ENCODE measurements around the gene STAC3. TPM values are rescaled to one million over a fixed set of nuclear protein-coding genes. Genes with fewer than 3 reads are reported as not detected.

The STAC3 gene
- total and polyA plus RNA-seq, 5 donors from 2014 or later = 0.10 to 2.6 (median 0.35) TPM; not detected in 1

DNA sequence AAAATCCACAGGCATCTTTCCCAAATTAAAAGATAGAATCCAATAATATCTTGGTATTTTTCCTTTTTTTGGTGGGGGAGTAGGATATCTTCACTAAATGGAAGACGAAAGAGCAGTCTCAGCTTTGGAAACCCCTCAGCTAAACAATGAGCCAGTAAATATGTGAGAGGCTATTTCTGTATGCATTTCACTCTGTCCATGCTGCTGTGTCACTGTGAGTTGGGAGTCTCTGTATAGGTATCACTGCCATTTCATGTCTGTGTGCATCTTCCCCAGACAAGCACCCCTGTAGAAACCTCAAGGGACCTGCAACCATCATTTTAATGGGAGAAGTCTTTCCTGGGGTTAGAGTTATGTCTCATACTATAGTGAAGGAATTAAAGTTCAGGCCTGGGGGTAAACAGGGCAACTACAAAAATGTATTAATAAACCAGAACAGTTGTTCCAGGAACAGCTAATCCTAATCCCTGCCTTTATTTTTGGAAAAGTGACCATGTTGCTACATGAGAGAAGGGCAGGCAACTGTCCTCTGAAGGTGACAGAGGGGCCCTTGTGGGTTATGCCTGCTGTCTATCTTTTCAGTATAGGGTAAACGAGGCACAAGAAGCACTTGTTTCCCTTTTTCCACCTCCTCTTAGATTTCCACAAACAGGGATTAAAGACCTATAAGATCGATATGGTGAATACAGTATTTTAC lies 11.3 kb upstream of the STAC3 start:
- peaks cover 0 to 1% (median 0%) of the 10 kb centered on the region in 7 donors for H3K9me3 Mint-ChIP-seq
- no peak overlapping the region for H3K4me3 ChIP-seq (ENCODE audit: low read depth, low read length)
- no peaks in the 10 kb centered on the region for H3K27me3 ChIP-seq (ENCODE audit: control insufficient read depth, insufficient read depth, low read length)
- no peak for DNase-seq
- peak overlapping the region in 1 of 3 donors; percentile 31 for H3K27ac Mint-ChIP-seq
- H3K4me1 Mint-ChIP-seq = peaks cover 0 to 7% (median 4%) of the 10 kb centered on the region in 4 donors
- no peaks in the 10 kb centered on the region for H3K4me1 ChIP-seq (ENCODE audit: control insufficient read depth, insufficient read depth, low read length, poor library complexity, severe bottlenecking)
- H3K27me3 Mint-ChIP-seq = no peaks in the 10 kb centered on the region
- H3K36me3 Mint-ChIP-seq = peaks cover 36% of the 10 kb centered on the region
- H3K36me3 ChIP-seq (ENCODE audit: control insufficient read depth, insufficient read depth, low read length) = peaks cover 57% of the 10 kb centered on the region
- no peak overlapping the region for H3K4me3 Mint-ChIP-seq
- H3K27ac ChIP-seq (ENCODE audit: insufficient read depth, low read length, poor library complexity, severe bottlenecking) = no peak overlapping the region
- no peaks in the 10 kb centered on the region for H3K9me3 ChIP-seq (ENCODE audit: control insufficient read depth in 2 of 2, low read length in 2 of 2)
- ATAC-seq (ENCODE audit: low read depth in 2 of 2) = no peak

GRCh38 chr12:57261428-57261865 lies 10.5 kb upstream of the STAC3 start:
- peaks cover 35% of the 10 kb centered on the region for H3K36me3 Mint-ChIP-seq

GRCh38 chr12:57260366-57260765 lies 9.4 kb upstream of the STAC3 start:
- H3K27ac Mint-ChIP-seq = peak overlapping the region in 1 of 3 donors; percentile 62
- H3K36me3 ChIP-seq (ENCODE audit: control insufficient read depth, insufficient read depth, low read length) = peaks cover 65% of the 10 kb centered on the region
- H3K36me3 Mint-ChIP-seq = peaks cover 44% of the 10 kb centered on the region

More at GRCh38 chr12:57261428-57261865, 10.5 kb upstream of the STAC3 start:
- Mint-ChIP-seq H3K27me3 (no peaks in the 10 kb centered on the region), H3K9me3 (peaks cover 0 to 1% (median 0%) of the 10 kb centered on the region in 7 donors), H3K27ac (peak overlapping the region in 1 of 3 donors; percentile 50), H3K4me1 (peaks cover 0 to 7% (median 4%) of the 10 kb centered on the region in 4 donors), H3K4me3 (no peak overlapping the region)
- Histone ChIP-seq H3K9me3 (ENCODE audit: control insufficient read depth in 2 of 2, low read length in 2 of 2) (no peaks in the 10 kb centered on the region), H3K4me3 (ENCODE audit: low read depth, low read length) (no peak overlapping the region), H3K36me3 (ENCODE audit: control insufficient read depth, insufficient read depth, low read length) (peaks cover 59% of the 10 kb centered on the region), H3K27ac (ENCODE audit: insufficient read depth, low read length, poor library complexity, severe bottlenecking) (no peak overlapping the region), H3K4me1 (ENCODE audit: control insufficient read depth, insufficient read depth, low read length, poor library complexity, severe bottlenecking) (no peaks in the 10 kb centered on the region), H3K27me3 (ENCODE audit: control insufficient read depth, insufficient read depth, low read length) (no peaks in the 10 kb centered on the region)
- DNase-seq (no peak), ATAC-seq (ENCODE audit: low read depth in 2 of 2) (no peak)

DNA sequence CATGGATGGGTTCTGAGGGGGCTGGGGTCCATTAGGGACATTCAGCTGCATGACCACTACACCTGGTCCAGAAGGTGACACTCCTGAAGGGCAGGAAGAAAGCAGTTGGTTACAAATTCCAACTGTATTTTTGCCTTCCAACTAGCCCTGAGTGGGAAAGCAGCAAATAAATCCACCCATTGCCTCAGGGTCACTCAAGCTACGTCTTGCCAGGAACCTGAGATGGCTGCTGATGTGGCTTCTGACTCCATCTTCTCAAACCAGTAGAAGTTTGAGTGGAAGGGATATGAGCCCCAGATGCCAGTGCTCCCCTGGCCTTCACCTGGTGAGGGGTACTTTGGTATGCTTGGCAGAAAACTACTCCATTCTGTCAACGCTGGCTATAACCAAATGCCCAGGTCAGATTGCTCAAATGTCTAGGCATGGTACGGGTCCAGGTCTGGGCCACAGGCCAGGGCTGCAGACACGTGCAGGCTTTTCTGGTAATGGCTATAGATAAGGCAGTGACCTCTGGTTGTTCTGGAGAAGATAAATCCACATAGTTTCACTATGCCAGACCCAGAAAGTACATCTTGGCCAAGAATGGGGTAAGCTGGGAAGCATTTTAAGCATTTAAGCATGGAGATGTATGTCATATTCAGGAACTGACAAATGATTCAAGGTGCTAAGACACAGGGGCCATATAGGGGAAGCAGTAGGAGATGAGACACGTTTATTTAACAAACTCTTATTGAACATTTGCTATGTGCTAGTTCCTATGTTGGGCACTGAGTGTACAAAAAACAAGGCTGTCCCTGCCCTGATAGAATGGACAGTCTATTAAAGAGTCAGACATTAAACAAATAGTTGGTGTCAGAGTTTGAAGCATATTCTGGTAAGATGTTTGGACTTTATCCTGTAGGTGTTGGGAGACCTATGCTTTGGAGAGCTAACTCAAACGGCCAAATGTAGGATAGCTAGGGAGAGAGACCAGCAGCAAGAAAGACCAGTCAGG lies 8.3 kb upstream of the STAC3 start:
- Mint-ChIP-seq H3K9me3 (peaks cover 0 to 1% (median 0%) of the 10 kb centered on the region in 7 donors), H3K27ac (no peak overlapping the region), H3K27me3 (no peaks in the 10 kb centered on the region), H3K4me1 (peaks cover 0 to 7% (median 2%) of the 10 kb centered on the region in 4 donors), H3K4me3 (no peak overlapping the region), H3K36me3 (peaks cover 39% of the 10 kb centered on the region)
- DNase-seq (no peak), ATAC-seq (ENCODE audit: low read depth in 2 of 2) (no peak)
- Histone ChIP-seq H3K27ac (ENCODE audit: insufficient read depth, low read length, poor library complexity, severe bottlenecking) (no peak overlapping the region), H3K27me3 (ENCODE audit: control insufficient read depth, insufficient read depth, low read length) (no peaks in the 10 kb centered on the region), H3K9me3 (ENCODE audit: control insufficient read depth in 2 of 2, low read length in 2 of 2) (no peaks in the 10 kb centered on the region), H3K4me3 (ENCODE audit: low read depth, low read length) (no peak overlapping the region), H3K36me3 (ENCODE audit: control insufficient read depth, insufficient read depth, low read length) (peaks cover 65% of the 10 kb centered on the region), H3K4me1 (ENCODE audit: control insufficient read depth, insufficient read depth, low read length, poor library complexity, severe bottlenecking) (no peaks in the 10 kb centered on the region)

More at GRCh38 chr12:57260366-57260765, 9.4 kb upstream of the STAC3 start:
- Histone ChIP-seq H3K4me1 (ENCODE audit: control insufficient read depth, insufficient read depth, low read length, poor library complexity, severe bottlenecking) (no peaks in the 10 kb centered on the region), H3K27ac (ENCODE audit: insufficient read depth, low read length, poor library complexity, severe bottlenecking) (no peak overlapping the region), H3K27me3 (ENCODE audit: control insufficient read depth, insufficient read depth, low read length) (no peaks in the 10 kb centered on the region), H3K4me3 (ENCODE audit: low read depth, low read length) (no peak overlapping the region), H3K9me3 (ENCODE audit: control insufficient read depth in 2 of 2, low read length in 2 of 2) (no peaks in the 10 kb centered on the region)
- peaks cover 0 to 1% (median 0%) of the 10 kb centered on the region in 7 donors for H3K9me3 Mint-ChIP-seq
- H3K27me3 Mint-ChIP-seq = no peaks in the 10 kb centered on the region
- no peak overlapping the region for H3K4me3 Mint-ChIP-seq
- H3K4me1 Mint-ChIP-seq = peaks cover 0 to 7% (median 4%) of the 10 kb centered on the region in 4 donors
- ATAC-seq (ENCODE audit: low read depth in 2 of 2) (no peak), DNase-seq (no peak)

GRCh38 chr12:57255916-57256315 lies 4.9 kb upstream of the STAC3 start:
- H3K27me3 ChIP-seq (ENCODE audit: control insufficient read depth, insufficient read depth, low read length) = no peaks in the 10 kb centered on the region
- ATAC-seq (ENCODE audit: low read depth in 2 of 2) = no peak
- Mint-ChIP-seq H3K4me1 (no peaks in the 10 kb centered on the region), H3K9me3 (peaks cover 0 to 1% (median 0%) of the 10 kb centered on the region in 7 donors), H3K4me3 (no peak overlapping the region), H3K27ac (no peak overlapping the region), H3K36me3 (peaks cover 24% of the 10 kb centered on the region), H3K27me3 (no peaks in the 10 kb centered on the region)
- H3K4me1 ChIP-seq (ENCODE audit: control insufficient read depth, insufficient read depth, low read length, poor library complexity, severe bottlenecking) = no peaks in the 10 kb centered on the region
- no peak overlapping the region for H3K27ac ChIP-seq (ENCODE audit: insufficient read depth, low read length, poor library complexity, severe bottlenecking)
- no peak for DNase-seq
- no peak overlapping the region for H3K4me3 ChIP-seq (ENCODE audit: low read depth, low read length)
- no peaks in the 10 kb centered on the region for H3K9me3 ChIP-seq (ENCODE audit: control insufficient read depth in 2 of 2, low read length in 2 of 2)
- peaks cover 56% of the 10 kb centered on the region for H3K36me3 ChIP-seq (ENCODE audit: control insufficient read depth, insufficient read depth, low read length)

DNA sequence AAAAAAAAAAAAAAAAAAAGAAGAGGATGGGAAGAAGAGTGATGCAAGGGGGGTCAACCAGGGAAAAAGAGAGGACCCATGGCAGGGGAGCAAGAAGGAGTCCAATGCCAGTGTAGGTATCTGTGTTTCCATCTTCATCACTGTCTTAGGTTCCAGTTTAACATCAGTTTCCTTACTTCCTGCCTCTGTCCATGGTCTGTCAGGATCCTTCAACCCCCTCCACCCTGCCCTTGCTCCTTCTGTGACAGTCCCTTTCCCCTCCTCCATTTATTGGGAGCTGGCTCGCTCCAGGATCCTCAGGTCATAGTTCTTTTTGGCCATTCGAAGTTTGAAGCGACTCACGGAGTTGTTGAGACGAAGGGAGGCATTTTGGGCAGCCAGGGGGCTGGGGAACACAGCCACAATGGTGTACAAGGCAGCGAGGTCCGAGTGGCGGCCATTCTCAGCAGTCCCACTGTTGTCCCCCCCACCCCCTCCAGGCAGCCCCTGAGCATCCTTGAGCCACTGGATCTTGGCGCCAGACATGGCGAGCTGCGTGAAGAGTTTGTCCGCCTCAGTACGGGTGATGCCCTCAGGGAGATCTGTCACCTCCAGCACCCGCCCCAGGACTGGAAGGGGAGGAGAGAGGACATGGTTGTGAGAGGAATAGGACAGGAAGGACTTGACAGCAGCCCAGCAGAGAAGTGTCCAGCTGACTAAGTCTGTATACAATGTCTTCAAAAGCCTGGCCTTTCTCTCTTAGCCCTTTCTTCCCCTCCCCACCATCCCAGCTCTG lies 3.7 kb upstream of the STAC3 start:
- Histone ChIP-seq H3K36me3 (ENCODE audit: control insufficient read depth, insufficient read depth, low read length) (peaks cover 47% of the 10 kb centered on the region), H3K9me3 (ENCODE audit: control insufficient read depth in 2 of 2, low read length in 2 of 2) (no peaks in the 10 kb centered on the region), H3K4me3 (ENCODE audit: low read depth, low read length) (no peak overlapping the region), H3K27me3 (ENCODE audit: control insufficient read depth, insufficient read depth, low read length) (no peaks in the 10 kb centered on the region), H3K4me1 (ENCODE audit: control insufficient read depth, insufficient read depth, low read length, poor library complexity, severe bottlenecking) (no peaks in the 10 kb centered on the region), H3K27ac (ENCODE audit: insufficient read depth, low read length, poor library complexity, severe bottlenecking) (no peak overlapping the region)
- no peaks in the 10 kb centered on the region for H3K4me1 Mint-ChIP-seq
- no peak overlapping the region for H3K4me3 Mint-ChIP-seq
- no peaks in the 10 kb centered on the region for H3K27me3 Mint-ChIP-seq
- no peak for ATAC-seq (ENCODE audit: low read depth in 2 of 2)
- H3K27ac Mint-ChIP-seq = no peak overlapping the region
- H3K36me3 Mint-ChIP-seq = peaks cover 18% of the 10 kb centered on the region
- H3K9me3 Mint-ChIP-seq = peaks cover 0 to under 1% (median 0%) of the 10 kb centered on the region in 7 donors
- no peak for DNase-seq

DNA sequence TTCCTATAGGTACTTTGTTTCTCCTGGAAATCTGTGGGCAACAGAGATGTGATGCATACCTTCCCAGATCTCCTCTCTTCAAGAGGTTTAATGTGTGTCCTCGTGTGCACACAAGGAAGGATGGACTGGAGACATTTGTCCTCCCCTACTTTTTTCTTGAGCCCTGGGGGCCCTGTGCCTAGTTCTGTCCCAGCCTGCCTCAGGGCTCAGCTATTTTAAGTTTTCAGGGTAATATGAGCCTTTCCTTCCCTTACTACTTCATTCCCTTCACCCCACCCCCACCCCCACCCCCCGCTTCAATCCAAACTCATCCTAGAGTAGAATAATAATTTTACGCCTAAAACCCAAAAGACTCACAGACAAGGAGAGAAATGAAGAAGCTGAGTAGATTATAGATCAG lies 446 bp downstream of the STAC3 start:
- Mint-ChIP-seq H3K4me1 (peaks cover 0 to 5% (median 1%) of the 10 kb centered on the region in 4 donors), H3K27ac (no peak overlapping the region), H3K4me3 (no peak overlapping the region), H3K27me3 (peaks cover 5% of the 10 kb centered on the region), H3K9me3 (no peaks in the 10 kb centered on the region), H3K36me3 (peaks cover 4% of the 10 kb centered on the region)
- ATAC-seq (ENCODE audit: low read depth in 2 of 2) (no peak), DNase-seq (no peak)
- H3K36me3 ChIP-seq (ENCODE audit: control insufficient read depth, insufficient read depth, low read length) = peaks cover 7% of the 10 kb centered on the region
- H3K27ac ChIP-seq (ENCODE audit: insufficient read depth, low read length, poor library complexity, severe bottlenecking) = no peak overlapping the region
- H3K27me3 ChIP-seq (ENCODE audit: control insufficient read depth, insufficient read depth, low read length) = no peaks in the 10 kb centered on the region
- H3K9me3 ChIP-seq (ENCODE audit: control insufficient read depth in 2 of 2, low read length in 2 of 2) = no peaks in the 10 kb centered on the region
- H3K4me3 ChIP-seq (ENCODE audit: low read depth, low read length) = no peak overlapping the region
- no peaks in the 10 kb centered on the region for H3K4me1 ChIP-seq (ENCODE audit: control insufficient read depth, insufficient read depth, low read length, poor library complexity, severe bottlenecking)

All from CD4-positive, CD25-positive, alpha-beta regulatory T cell (primary cell).